Measurements from ENCODE around the gene ST6GALNAC5. TPM values are rescaled to one million over a fixed set of nuclear protein-coding genes. Genes with fewer than 3 reads are reported as not detected.

Gene ST6GALNAC5
- total and polyA plus RNA-seq, 3 experiments from 2014 or later: not detected

DNA sequence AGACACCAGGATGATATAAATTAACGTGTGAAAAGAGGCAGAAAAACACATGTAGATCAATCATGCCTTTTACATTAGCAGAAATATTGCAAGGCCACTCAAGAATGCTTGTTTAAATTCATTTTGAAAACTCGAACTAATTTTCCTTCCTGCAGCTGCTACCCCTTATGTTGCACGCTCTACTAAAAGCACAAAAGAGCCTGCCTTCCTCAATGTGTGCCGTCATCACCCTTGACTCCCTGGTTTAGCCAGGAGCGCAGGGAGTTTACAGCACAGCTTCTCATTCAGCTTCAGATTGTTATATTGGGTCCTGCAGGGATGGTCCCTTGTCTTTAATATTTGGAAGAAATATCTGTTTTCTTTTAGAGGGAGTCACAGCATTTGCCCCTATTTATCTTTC is 10.1 kb upstream of the ST6GALNAC5 start:
- no peaks in the 10 kb centered on the region for H3K36me3 ChIP-seq (ENCODE audit: insufficient read depth, low read length)
- Mint-ChIP-seq H3K4me3 (no peak overlapping the region), H3K9me3 (peaks cover 0 to 7% (median 0%) of the 10 kb centered on the region in 5 donors), H3K27ac (no peak overlapping the region), H3K27me3 (peaks cover 6 to 19% of the 10 kb centered on the region in 2 donors), H3K36me3 (no peaks in the 10 kb centered on the region), H3K4me1 (no peaks in the 10 kb centered on the region)
- no peaks in the 10 kb centered on the region for H3K4me1 ChIP-seq (ENCODE audit: insufficient read depth, low read length)
- POLR2A ChIA-PET: no interaction called here
- H3K4me3 ChIP-seq (ENCODE audit: low read length): no peak overlapping the region
- CTCF ChIA-PET: no interaction called here
- H3K27ac ChIP-seq (ENCODE audit: low read depth, low read length): no peak overlapping the region
- no peak for DNase-seq
- no peaks in the 10 kb centered on the region for H3K27me3 ChIP-seq (ENCODE audit: insufficient read depth, low read length, poor library complexity, severe bottlenecking)
- no peaks in the 10 kb centered on the region for H3K9me3 ChIP-seq (ENCODE audit: low read length)

DNA sequence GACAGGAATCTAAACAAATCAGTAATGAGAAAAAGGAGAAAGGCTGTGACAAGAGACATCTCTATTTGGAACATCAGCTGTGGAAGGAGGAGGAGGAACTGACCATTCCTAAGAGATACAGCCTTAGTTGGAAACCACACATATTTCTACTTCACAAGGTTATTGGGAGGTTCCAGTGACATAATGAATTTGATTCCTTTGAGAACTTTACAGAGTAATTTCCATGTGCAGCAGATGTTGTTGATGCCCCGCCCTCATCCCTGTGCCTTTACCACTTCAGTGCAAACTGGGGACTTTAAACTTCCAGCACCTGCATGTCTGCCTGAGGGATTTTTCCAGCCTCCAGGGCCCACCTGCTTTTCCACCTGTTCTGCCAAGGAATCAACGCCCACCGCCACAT is 9.3 kb upstream of the ST6GALNAC5 start:
- Histone ChIP-seq H3K27me3 (ENCODE audit: insufficient read depth, low read length, poor library complexity, severe bottlenecking) (no peaks in the 10 kb centered on the region), H3K36me3 (ENCODE audit: insufficient read depth, low read length) (no peaks in the 10 kb centered on the region), H3K9me3 (ENCODE audit: low read length) (no peaks in the 10 kb centered on the region), H3K4me3 (ENCODE audit: low read length) (no peak overlapping the region), H3K4me1 (ENCODE audit: insufficient read depth, low read length) (no peaks in the 10 kb centered on the region), H3K27ac (ENCODE audit: low read depth, low read length) (no peak overlapping the region)
- Mint-ChIP-seq H3K27ac (no peak overlapping the region), H3K27me3 (peaks cover 8 to 23% of the 10 kb centered on the region in 2 donors), H3K9me3 (peaks cover 0 to 7% (median 0%) of the 10 kb centered on the region in 5 donors), H3K4me1 (no peaks in the 10 kb centered on the region), H3K36me3 (no peaks in the 10 kb centered on the region), H3K4me3 (no peak overlapping the region)
- POLR2A ChIA-PET: no interaction called here
- no peak for DNase-seq
- CTCF ChIA-PET: no interaction called here

GRCh38 chr1:76861149-76861548 is 6.1 kb upstream of the ST6GALNAC5 start:
- Mint-ChIP-seq H3K36me3 (no peaks in the 10 kb centered on the region), H3K4me3 (no peak overlapping the region), H3K27me3 (peaks cover 16 to 42% of the 10 kb centered on the region in 2 donors), H3K27ac (no peak overlapping the region), H3K4me1 (no peaks in the 10 kb centered on the region), H3K9me3 (peaks cover 0 to 7% (median 0%) of the 10 kb centered on the region in 5 donors)
- Histone ChIP-seq H3K27ac (ENCODE audit: low read depth, low read length) (no peak overlapping the region), H3K4me3 (ENCODE audit: low read length) (no peak overlapping the region), H3K36me3 (ENCODE audit: insufficient read depth, low read length) (no peaks in the 10 kb centered on the region), H3K9me3 (ENCODE audit: low read length) (no peaks in the 10 kb centered on the region), H3K27me3 (ENCODE audit: insufficient read depth, low read length, poor library complexity, severe bottlenecking) (peaks cover 4% of the 10 kb centered on the region), H3K4me1 (ENCODE audit: insufficient read depth, low read length) (no peaks in the 10 kb centered on the region)
- DNase-seq: no peak
- CTCF ChIA-PET: no interaction called here
- POLR2A ChIA-PET: no interaction called here

GRCh38 chr1:76862447-76862846 is 4.8 kb upstream of the ST6GALNAC5 start:
- H3K4me3 ChIP-seq (ENCODE audit: low read length): no peak overlapping the region
- no peaks in the 10 kb centered on the region for H3K9me3 ChIP-seq (ENCODE audit: low read length)
- ChIA-PET POLR2A (no interaction called here), CTCF (no interaction called here)
- Mint-ChIP-seq H3K9me3 (peaks cover 0 to 7% (median 0%) of the 10 kb centered on the region in 5 donors), H3K27me3 (peaks cover 18 to 54% of the 10 kb centered on the region in 2 donors), H3K27ac (no peak overlapping the region), H3K4me3 (no peak overlapping the region), H3K4me1 (peaks cover 0 to 3% (median 2%) of the 10 kb centered on the region in 3 donors), H3K36me3 (no peaks in the 10 kb centered on the region)
- H3K27ac ChIP-seq (ENCODE audit: low read depth, low read length): no peak overlapping the region
- peaks cover 4% of the 10 kb centered on the region for H3K27me3 ChIP-seq (ENCODE audit: insufficient read depth, low read length, poor library complexity, severe bottlenecking)
- DNase-seq: no peak
- H3K36me3 ChIP-seq (ENCODE audit: insufficient read depth, low read length): no peaks in the 10 kb centered on the region
- H3K4me1 ChIP-seq (ENCODE audit: insufficient read depth, low read length): no peaks in the 10 kb centered on the region

DNA sequence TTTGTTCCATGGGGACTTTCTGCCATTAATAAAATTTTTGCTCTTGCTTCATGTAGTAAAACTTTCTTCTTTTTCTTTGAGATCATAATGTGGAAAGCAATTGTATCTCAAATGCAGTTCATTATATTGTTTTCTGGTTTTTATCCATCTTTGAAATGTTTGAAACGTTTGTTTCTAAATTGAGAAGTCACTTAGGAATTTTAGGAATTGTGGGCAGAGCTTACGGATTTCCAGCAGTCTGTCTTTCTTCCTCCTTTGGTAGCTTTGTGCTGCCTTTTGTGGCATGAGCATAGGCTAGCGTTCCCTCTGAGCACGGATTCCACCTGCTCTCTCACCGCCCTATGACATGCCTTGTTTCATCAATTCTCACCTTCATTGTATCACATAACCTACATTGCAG is 2.9 kb upstream of the ST6GALNAC5 start:
- no peak overlapping the region for H3K27ac ChIP-seq (ENCODE audit: low read depth, low read length)
- Mint-ChIP-seq H3K4me3 (no peak overlapping the region), H3K36me3 (no peaks in the 10 kb centered on the region), H3K27me3 (peaks cover 17 to 59% of the 10 kb centered on the region in 2 donors), H3K9me3 (peaks cover 0 to 7% (median 0%) of the 10 kb centered on the region in 5 donors), H3K27ac (no peak overlapping the region), H3K4me1 (peaks cover 0 to 13% (median 5%) of the 10 kb centered on the region in 3 donors)
- peaks cover 4% of the 10 kb centered on the region for H3K27me3 ChIP-seq (ENCODE audit: insufficient read depth, low read length, poor library complexity, severe bottlenecking)
- H3K36me3 ChIP-seq (ENCODE audit: insufficient read depth, low read length): no peaks in the 10 kb centered on the region
- H3K4me1 ChIP-seq (ENCODE audit: insufficient read depth, low read length): no peaks in the 10 kb centered on the region
- no peaks in the 10 kb centered on the region for H3K9me3 ChIP-seq (ENCODE audit: low read length)
- POLR2A ChIA-PET: no interaction called here
- no peak for DNase-seq
- H3K4me3 ChIP-seq (ENCODE audit: low read length): no peak overlapping the region
- CTCF ChIA-PET: no interaction called here

- H3K36me3 Mint-ChIP-seq: no peaks in the 10 kb centered on the region
- H3K4me3 ChIP-seq (ENCODE audit: low read length): no peak overlapping the region
- H3K4me3 Mint-ChIP-seq: no peak overlapping the region
- POLR2A ChIA-PET: no interaction called here
- H3K9me3 ChIP-seq (ENCODE audit: low read length): no peaks in the 10 kb centered on the region
- peaks cover 0 to 13% (median 5%) of the 10 kb centered on the region in 3 donors for H3K4me1 Mint-ChIP-seq
- H3K27me3 ChIP-seq (ENCODE audit: insufficient read depth, low read length, poor library complexity, severe bottlenecking): peaks cover 4% of the 10 kb centered on the region
- H3K27ac ChIP-seq (ENCODE audit: low read depth, low read length): no peak overlapping the region
- no peak overlapping the region for H3K27ac Mint-ChIP-seq
- no peaks in the 10 kb centered on the region for H3K4me1 ChIP-seq (ENCODE audit: insufficient read depth, low read length)
- peaks cover 0 to 5% (median 0%) of the 10 kb centered on the region in 5 donors for H3K9me3 Mint-ChIP-seq
- no peak for DNase-seq
- H3K27me3 Mint-ChIP-seq: peaks cover 21 to 65% of the 10 kb centered on the region in 2 donors
- CTCF ChIA-PET: no interaction called here
- H3K36me3 ChIP-seq (ENCODE audit: insufficient read depth, low read length): no peaks in the 10 kb centered on the region
Observed at GRCh38 chr1:76865696-76866286, 1.5 kb upstream of the ST6GALNAC5 start.

GRCh38 chr1:76866566-76866965 is 714 bp upstream of the ST6GALNAC5 start:
- no peaks in the 10 kb centered on the region for H3K4me1 ChIP-seq (ENCODE audit: insufficient read depth, low read length)
- no peaks in the 10 kb centered on the region for H3K9me3 ChIP-seq (ENCODE audit: low read length)
- Mint-ChIP-seq H3K27me3 (peaks cover 21 to 69% of the 10 kb centered on the region in 2 donors), H3K9me3 (no peaks in the 10 kb centered on the region), H3K36me3 (no peaks in the 10 kb centered on the region), H3K4me1 (peaks cover 0 to 13% (median 5%) of the 10 kb centered on the region in 3 donors), H3K27ac (no peak overlapping the region), H3K4me3 (no peak overlapping the region)
- H3K4me3 ChIP-seq (ENCODE audit: low read length): no peak overlapping the region
- no peaks in the 10 kb centered on the region for H3K36me3 ChIP-seq (ENCODE audit: insufficient read depth, low read length)
- CTCF ChIA-PET: no interaction called here
- H3K27me3 ChIP-seq (ENCODE audit: insufficient read depth, low read length, poor library complexity, severe bottlenecking): peaks cover 4% of the 10 kb centered on the region
- no peak for DNase-seq
- POLR2A ChIA-PET: no interaction called here
- no peak overlapping the region for H3K27ac ChIP-seq (ENCODE audit: low read depth, low read length)

- Histone ChIP-seq H3K27ac (ENCODE audit: low read depth, low read length) (no peak overlapping the region), H3K36me3 (ENCODE audit: insufficient read depth, low read length) (no peaks in the 10 kb centered on the region), H3K27me3 (ENCODE audit: insufficient read depth, low read length, poor library complexity, severe bottlenecking) (peaks cover 4% of the 10 kb centered on the region), H3K4me3 (ENCODE audit: low read length) (no peak overlapping the region), H3K4me1 (ENCODE audit: insufficient read depth, low read length) (no peaks in the 10 kb centered on the region), H3K9me3 (ENCODE audit: low read length) (no peaks in the 10 kb centered on the region)
- CTCF ChIA-PET: interaction anchor here (1.0 kb wide), 1 partner anchor 714 kb away, joined by 3 read pairs; no protein-coding TSS in a partner anchor
- Mint-ChIP-seq H3K9me3 (no peaks in the 10 kb centered on the region), H3K27ac (no peak overlapping the region), H3K36me3 (peaks cover 0 to 2% (median 0%) of the 10 kb centered on the region in 3 donors), H3K27me3 (peaks cover 21 to 72% of the 10 kb centered on the region in 2 donors), H3K4me3 (peak overlapping the region in 6 of 7 donors; percentile 39 to 76 (median 65)), H3K4me1 (peaks cover 0 to 13% (median 5%) of the 10 kb centered on the region in 3 donors)
- DNase-seq: no peak
- POLR2A ChIA-PET: no interaction called here
Observed at GRCh38 chr1:76868154-76868882, 1.0 kb downstream of the ST6GALNAC5 start.
